ENCODE data around the gene FCHSD1.

DNA sequence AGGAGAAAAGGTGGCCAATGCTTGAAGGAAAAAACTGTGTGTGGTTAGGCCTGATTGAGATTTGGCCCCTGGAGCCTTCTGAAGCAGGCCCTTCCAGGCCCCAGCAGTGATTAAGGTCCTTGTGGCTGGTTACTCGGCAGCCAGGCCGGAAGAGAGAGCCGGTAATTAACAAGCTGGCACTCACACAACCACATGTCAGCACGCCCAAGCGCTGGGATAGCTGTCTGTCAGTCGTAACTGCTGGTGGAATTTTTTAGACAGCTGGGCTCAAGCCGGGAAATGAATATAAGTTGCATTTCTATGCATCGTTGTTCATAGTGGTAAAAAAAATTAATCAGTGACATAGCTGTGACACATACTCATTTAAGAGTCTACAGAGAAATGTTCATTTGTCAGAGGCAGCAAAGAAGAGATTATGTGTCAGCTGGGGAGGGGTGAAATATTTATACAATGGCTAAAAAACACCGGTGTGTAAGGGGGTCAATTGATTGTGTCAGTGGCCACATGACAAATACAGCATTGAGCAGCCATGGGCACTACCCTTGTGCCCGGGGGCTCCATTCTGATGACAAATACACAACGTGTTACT is 44.5 kb upstream of the FCHSD1 start:
- TF ChIP-seq OSR1 (CRISPR knock-in tag; IDR thresholded peaks at IDR 0.05), result no peak
- no peak for TF ChIP-seq RARB (CRISPR knock-in tag; IDR thresholded peaks at IDR 0.05)
- no peak for TF ChIP-seq ARNTL (CRISPR knock-in tag; IDR thresholded peaks at IDR 0.05; ENCODE audit: borderline replicate concordance, low read depth)
- TF ChIP-seq, protein P1, sequence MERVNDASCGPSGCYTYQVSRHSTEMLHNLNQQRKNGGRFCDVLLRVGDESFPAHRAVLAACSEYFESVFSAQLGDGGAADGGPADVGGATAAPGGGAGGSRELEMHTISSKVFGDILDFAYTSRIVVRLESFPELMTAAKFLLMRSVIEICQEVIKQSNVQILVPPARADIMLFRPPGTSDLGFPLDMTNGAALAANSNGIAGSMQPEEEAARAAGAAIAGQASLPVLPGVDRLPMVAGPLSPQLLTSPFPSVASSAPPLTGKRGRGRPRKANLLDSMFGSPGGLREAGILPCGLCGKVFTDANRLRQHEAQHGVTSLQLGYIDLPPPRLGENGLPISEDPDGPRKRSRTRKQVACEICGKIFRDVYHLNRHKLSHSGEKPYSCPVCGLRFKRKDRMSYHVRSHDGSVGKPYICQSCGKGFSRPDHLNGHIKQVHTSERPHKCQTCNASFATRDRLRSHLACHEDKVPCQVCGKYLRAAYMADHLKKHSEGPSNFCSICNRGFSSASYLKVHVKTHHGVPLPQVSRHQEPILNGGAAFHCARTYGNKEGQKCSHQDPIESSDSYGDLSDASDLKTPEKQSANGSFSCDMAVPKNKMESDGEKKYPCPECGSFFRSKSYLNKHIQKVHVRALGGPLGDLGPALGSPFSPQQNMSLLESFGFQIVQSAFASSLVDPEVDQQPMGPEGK (CRISPR knock-in tag; IDR thresholded peaks at IDR 0.05; ENCODE audit: borderline replicate concordance), result no peak
- no peak for TF ChIP-seq TOX (CRISPR knock-in tag; IDR thresholded peaks at IDR 0.05; ENCODE audit: borderline replicate concordance)
- TF ChIP-seq BACH2 (CRISPR knock-in tag; IDR thresholded peaks at IDR 0.05; ENCODE audit: borderline replicate concordance), result no peak
- no peak for TF ChIP-seq ZFP30 (CRISPR knock-in tag; IDR thresholded peaks at IDR 0.05)
- TF ChIP-seq PPARA (CRISPR knock-in tag; IDR thresholded peaks at IDR 0.05; ENCODE audit: borderline replicate concordance), result no peak
- TF ChIP-seq, protein P2, sequence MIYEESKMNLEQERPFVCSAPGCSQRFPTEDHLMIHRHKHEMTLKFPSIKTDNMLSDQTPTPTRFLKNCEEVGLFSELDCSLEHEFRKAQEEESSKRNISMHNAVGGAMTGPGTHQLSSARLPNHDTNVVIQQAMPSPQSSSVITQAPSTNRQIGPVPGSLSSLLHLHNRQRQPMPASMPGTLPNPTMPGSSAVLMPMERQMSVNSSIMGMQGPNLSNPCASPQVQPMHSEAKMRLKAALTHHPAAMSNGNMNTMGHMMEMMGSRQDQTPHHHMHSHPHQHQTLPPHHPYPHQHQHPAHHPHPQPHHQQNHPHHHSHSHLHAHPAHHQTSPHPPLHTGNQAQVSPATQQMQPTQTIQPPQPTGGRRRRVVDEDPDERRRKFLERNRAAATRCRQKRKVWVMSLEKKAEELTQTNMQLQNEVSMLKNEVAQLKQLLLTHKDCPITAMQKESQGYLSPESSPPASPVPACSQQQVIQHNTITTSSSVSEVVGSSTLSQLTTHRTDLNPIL (CRISPR knock-in tag; IDR thresholded peaks at IDR 0.05; ENCODE audit: low read depth), result no peak
- TF ChIP-seq TCF4 (CRISPR knock-in tag; IDR thresholded peaks at IDR 0.05; ENCODE audit: borderline replicate concordance), result no peak
- TF ChIP-seq, protein P3, sequence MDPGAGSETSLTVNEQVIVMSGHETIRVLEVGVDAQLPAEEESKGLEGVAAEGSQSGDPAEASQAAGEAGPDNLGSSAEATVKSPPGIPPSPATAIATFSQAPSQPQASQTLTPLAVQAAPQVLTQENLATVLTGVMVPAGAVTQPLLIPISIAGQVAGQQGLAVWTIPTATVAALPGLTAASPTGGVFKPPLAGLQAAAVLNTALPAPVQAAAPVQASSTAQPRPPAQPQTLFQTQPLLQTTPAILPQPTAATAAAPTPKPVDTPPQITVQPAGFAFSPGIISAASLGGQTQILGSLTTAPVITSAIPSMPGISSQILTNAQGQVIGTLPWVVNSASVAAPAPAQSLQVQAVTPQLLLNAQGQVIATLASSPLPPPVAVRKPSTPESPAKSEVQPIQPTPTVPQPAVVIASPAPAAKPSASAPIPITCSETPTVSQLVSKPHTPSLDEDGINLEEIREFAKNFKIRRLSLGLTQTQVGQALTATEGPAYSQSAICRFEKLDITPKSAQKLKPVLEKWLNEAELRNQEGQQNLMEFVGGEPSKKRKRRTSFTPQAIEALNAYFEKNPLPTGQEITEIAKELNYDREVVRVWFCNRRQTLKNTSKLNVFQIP (CRISPR knock-in tag; IDR thresholded peaks at IDR 0.05; ENCODE audit: borderline replicate concordance, low read depth), result no peak

Data from SK-N-SH treated with all-trans-retinoic acid at 6 μM for 48 hours (cell line).